Stimulated activated CD8-positive, alpha-beta memory T cell treated with anti-CD3 and anti-CD28 coated beads, Interleukin-4, amount 100 ng/mL, for 4 hours (primary cell): Measurements from ENCODE around the gene COL13A1.

Experiments
- DNase-seq, 2 donors: peaks; one replicate each; pipeline ENCODE4 v3.0.0-alpha.2; 2020; ENCODE audit warnings: low read depth in 2 of 2, low spot score in 1 of 2

Gene COL13A1

GRCh38 chr10:69962746-69963135, 161.0 kb downstream of the COL13A1 start:
- DNase-seq = no peak

- DNase-seq = no peak
Measured at GRCh38 chr10:69963178-69963834, 161.6 kb downstream of the COL13A1 start.

GRCh38 chr10:69963835-69964710, 162.4 kb downstream of the COL13A1 start:
- DNase-seq = no peak

- DNase-seq = no peak
Measured at GRCh38 chr10:69965086-69965485, 163.4 kb downstream of the COL13A1 start.

GRCh38 chr10:69965919-69966662, 164.4 kb downstream of the COL13A1 start:
- no peak for DNase-seq

DNA sequence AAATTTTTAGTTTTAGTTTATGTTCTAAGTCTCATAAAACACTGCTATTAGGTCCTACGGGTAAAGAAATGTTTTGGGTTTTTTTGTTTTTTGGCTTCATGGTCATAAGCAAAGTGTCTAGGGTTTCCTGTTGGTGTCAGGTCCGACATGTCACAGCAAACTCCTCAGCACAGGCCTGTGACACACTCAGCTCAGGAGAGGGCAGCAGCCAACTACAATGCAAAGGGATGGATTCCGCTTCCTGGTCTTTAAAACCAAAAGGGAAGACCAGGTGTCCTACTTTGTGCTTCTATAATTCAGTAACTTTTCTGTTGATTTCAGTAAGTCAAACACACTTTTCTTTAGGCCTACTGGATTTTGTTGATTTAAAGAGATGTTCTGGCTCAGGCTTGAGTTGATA, 167.1 kb downstream of the COL13A1 start:
- DNase-seq = no peak

DNA sequence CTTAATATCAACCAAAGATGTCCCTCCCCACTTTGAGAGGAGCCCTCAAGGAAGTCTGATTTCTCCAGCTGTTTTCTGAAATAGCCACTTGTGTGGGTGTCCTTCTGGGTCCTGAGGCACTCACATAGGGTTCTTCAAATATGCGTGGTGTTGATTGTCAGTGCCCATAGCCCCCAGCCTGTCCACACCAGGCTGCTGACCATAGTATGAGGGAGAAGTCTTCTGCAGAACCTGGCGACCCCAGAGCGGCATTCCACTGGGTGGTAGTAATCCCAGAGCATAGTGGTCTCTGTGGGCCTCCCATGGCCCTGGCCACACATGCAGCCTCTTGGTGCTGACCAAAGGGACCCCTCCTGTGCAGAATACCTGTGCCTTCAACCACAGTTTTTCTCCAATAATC, 168.3 kb downstream of the COL13A1 start:
- no peak for DNase-seq

DNA sequence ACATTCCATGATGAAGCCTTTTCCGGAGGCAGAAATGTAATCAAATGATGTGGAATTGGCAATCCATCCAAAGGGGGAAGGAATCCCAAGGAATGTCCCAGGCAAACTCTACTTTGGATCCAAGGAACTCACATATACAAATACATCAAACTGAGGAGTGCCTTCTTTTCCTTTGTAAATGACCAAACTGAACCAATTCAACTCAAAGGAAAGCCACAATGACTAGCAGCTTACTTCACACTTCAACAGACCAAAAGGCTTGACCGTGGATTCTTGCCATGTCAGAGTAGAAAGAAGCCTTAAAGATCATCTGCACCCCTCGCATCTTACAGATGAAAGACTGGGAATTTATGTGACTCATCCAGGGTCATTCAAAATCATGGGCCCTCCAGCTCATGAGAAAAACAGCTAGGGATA, 171.3 kb downstream of the COL13A1 start:
- no peak for DNase-seq

DNA sequence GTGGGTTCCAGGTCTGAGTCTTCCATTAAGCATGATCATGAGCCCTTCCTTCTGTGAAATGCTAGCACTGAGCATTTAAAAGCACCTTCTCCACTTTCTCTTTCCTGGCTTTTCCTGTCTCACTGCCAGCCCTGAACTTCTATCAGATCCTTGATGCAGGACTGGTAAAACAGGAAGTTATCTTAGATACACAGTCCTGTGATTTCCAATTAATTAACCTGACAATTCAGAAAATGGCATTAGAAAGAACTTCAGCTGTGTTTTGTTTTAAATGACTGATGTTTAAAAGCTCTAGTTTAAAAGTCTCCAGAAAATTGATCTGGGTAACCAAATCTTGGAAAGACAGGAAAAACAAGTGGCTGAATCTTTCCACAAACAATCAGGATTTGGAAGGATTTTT, 172.0 kb downstream of the COL13A1 start:
- DNase-seq = no peak

DNA sequence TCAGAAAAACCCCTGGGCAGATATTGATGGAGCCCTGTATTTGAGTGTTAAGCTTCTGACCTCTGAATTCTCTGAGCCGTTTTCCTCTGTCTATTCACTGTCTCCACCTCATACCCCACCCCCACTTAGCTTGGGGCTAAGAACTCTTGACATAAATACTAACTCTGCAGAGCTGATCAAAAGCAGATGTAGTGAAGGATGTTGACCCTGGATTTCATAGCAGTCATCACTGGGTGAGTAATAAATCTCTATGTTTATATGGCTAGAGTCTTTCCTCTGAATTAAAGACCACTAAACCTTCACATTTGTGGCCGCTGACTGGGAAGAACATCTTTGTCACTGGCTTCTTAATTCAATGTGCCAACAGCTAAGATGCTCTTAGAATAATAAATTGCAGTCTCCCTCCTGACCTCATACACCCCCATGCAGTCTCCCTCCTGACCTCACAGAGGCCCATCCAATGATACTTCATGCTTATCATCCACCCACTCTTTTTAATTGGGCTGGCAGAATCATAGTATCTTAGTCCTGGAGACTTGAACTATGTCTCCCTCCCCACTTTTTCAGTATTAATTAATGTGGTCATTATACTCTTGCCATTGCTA, 172.9 kb downstream of the COL13A1 start:
- no peak for DNase-seq

DNA sequence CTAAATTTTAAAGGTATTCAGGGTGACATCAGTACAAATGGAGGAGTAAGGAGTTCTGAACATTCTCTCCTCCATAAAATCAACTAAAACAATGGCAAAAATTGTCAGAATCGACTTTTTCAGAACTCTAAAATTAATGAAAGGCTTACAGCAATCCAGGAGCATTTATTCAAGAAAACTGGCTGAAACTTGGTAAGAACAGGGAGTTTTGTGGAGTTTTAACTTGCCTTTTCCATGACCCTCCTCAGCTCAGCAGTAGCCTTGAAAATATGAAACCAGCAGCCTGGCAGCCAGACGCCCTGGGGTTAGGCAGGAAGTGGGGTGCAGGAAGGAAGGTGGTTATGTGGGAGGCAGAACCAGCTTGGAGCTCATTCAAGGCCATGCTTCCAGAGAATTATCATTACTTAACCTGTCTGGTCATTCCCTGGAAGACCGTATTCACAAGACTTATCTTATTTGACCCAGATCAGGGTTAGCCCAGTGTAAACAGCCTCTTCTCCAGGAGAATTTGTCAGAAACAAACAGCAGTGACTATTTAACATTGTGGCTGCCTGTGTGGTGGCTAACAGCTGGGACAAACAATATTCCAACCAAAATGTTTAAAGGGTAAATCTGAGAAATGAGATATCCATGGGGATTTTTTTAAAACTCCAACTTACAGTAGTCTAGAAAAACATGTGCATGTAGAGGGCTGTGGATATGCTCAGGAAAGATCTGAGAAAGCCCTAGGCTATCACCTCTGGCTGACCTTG, 175.3 kb downstream of the COL13A1 start:
- no peak for DNase-seq

- no peak for DNase-seq
Measured at GRCh38 chr10:69979174-69979573, 177.5 kb downstream of the COL13A1 start.

DNA sequence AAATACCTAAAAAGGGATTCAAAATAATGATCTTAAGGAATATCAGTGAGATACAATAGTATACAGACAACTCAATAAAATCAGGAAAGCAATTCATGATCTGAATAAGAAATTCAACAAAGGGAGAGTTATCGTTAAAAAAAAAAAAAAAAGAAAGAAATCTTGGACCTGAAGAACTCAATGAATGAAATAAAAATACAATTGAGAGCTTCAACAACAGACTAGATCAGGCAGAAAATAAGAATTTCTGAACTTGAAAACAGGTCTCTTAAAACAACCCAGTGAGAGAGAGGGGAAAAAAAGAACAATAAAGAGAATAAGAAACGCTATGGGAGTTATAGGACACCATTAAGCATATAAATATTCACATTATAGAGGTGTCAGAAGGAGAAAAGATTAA, 179.0 kb downstream of the COL13A1 start:
- DNase-seq = no peak

DNA sequence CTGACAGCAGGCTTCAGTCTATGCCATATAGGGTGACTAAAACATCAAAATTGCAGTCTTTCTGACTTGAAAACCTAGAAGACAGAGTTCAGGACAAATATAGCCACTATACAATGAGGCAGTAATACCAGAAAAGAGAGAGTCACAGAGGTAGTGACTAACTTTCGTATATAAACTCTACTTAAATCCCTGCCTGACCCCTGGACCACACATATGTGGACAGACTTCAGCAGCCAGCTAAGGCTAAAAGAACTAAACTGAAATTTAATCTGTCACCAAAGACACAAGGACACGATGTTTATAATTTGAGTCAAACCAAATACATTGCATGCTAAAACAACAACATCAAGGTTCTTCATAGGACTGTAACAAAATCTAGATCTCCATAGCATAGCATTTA, 186.4 kb downstream of the COL13A1 start:
- DNase-seq = no peak

GRCh38 chr10:69991151-69991550, 189.4 kb downstream of the COL13A1 start:
- no peak for DNase-seq

- DNase-seq = no peak
Measured at GRCh38 chr10:69994262-69994661, 192.6 kb downstream of the COL13A1 start.

DNA sequence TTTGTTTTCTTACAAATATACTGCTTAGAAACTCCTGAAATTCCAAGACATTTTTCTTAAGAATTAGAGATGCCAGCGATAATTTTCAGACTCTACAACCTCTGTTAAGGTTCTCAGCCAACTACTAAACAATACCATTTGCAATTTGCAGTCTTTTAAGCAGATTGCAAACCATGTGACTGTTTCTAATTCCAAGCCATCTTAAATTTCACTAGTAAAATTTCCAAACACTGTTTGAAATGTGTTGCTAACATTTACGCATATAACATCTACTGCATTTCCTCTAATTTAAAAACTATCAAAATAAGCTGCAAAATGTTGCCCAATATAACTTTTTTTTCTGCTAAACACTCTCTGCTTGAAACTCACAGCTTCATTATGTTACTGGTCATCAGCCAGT, 194.9 kb downstream of the COL13A1 start:
- no peak for DNase-seq

DNA sequence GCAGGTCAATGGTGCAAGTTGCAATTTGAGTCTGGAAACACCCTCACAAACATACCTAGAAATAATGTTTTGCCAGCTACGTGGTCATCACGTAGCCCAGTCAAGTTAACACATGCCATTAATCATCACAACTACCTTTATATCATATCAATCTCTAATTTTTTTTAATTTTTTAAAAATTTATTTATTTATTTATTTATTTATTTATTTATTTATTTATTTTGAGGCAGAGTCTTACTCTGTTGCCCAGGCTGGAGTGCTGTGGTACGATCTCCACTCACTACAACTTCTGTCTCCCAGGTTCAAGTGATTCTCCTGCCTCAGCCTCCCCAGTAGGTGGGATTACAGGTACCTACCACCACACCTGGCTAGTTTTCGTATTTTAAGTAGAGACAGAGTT, 198.6 kb downstream of the COL13A1 start:
- no peak for DNase-seq

- no peak for DNase-seq
Measured at GRCh38 chr10:70007116-70007820, 205.6 kb downstream of the COL13A1 start.
